Chondrocyte (in vitro differentiated cells): ENCODE measurements around the gene KCNK3. TPM values are rescaled to one million over a fixed set of nuclear protein-coding genes. Genes with fewer than 3 reads are reported as not detected.
A peak's percentile ranks its signal among the peaks of the same experiment; 100 is the strongest.

ENCODE experiments used
- DNase-seq: peaks from one replicate; pipeline ENCODE4 v3.0.0; 2021; ENCODE audit warnings: mixed read lengths, low spot score
- H3K27ac Mint-ChIP-seq: one replicate; pipeline ENCODE4 v1.8.0; 2021; ENCODE audit warnings: mild to moderate bottlenecking, moderate library complexity, mixed read lengths; ENCODE audit not compliant: unreplicated experiment
- H3K27me3 Mint-ChIP-seq: 2 replicates; pipeline ENCODE4 v1.8.0; 2021; ENCODE audit warnings: low read depth, mixed read lengths
- H3K36me3 Mint-ChIP-seq: 2 replicates; pipeline ENCODE4 v1.8.0; 2021; ENCODE audit warnings: low read depth, mixed read lengths
- H3K4me1 Mint-ChIP-seq: 2 replicates; pipeline ENCODE4 v1.8.0; 2021; ENCODE audit warnings: low read depth, mild to moderate bottlenecking, mixed read lengths
- H3K4me3 Mint-ChIP-seq: one replicate; pipeline ENCODE4 v1.8.0; 2021; ENCODE audit warnings: mild to moderate bottlenecking, moderate library complexity, mixed read lengths; ENCODE audit not compliant: unreplicated experiment
- H3K9me3 Mint-ChIP-seq: 2 replicates; pipeline ENCODE4 v1.8.0; 2021; ENCODE audit warnings: low read depth, mixed read lengths
- total RNA-seq: library from RNA; stranded (reverse); gene quantifications from 3 replicates; pipeline ENCODE4 v1.2.1, GENCODE V29; 2021
- TF ChIP-seq, protein P1 (sequence below): fragments of 200-600 bp; sonication (generic); IDR thresholded peaks from 2 replicates; pipeline ENCODE4 v1.5.0; 2021; ENCODE audit warnings: antibody characterized with exemption, mild to moderate bottlenecking, moderate library complexity

The KCNK3 gene
- total RNA-seq, 1 donor from 2014 or later: 2.9 TPM

- Mint-ChIP-seq H3K4me1 (peaks cover 16% of the 10 kb centered on the region), H3K9me3 (no peaks in the 10 kb centered on the region), H3K4me3 (no peak overlapping the region), H3K36me3 (no peaks in the 10 kb centered on the region), H3K27ac (no peak overlapping the region), H3K27me3 (peaks cover 44% of the 10 kb centered on the region)
- TF ChIP-seq, protein P1, sequence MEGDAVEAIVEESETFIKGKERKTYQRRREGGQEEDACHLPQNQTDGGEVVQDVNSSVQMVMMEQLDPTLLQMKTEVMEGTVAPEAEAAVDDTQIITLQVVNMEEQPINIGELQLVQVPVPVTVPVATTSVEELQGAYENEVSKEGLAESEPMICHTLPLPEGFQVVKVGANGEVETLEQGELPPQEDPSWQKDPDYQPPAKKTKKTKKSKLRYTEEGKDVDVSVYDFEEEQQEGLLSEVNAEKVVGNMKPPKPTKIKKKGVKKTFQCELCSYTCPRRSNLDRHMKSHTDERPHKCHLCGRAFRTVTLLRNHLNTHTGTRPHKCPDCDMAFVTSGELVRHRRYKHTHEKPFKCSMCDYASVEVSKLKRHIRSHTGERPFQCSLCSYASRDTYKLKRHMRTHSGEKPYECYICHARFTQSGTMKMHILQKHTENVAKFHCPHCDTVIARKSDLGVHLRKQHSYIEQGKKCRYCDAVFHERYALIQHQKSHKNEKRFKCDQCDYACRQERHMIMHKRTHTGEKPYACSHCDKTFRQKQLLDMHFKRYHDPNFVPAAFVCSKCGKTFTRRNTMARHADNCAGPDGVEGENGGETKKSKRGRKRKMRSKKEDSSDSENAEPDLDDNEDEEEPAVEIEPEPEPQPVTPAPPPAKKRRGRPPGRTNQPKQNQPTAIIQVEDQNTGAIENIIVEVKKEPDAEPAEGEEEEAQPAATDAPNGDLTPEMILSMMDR: no peak
- DNase-seq: peak; percentile 37
These were observed 44.5 kb upstream of the KCNK3 start for GRCh38 chr2:26647981-26648380.

- Mint-ChIP-seq H3K27ac (no peak overlapping the region), H3K4me3 (no peak overlapping the region), H3K36me3 (no peaks in the 10 kb centered on the region), H3K4me1 (peaks cover 16% of the 10 kb centered on the region), H3K9me3 (no peaks in the 10 kb centered on the region), H3K27me3 (peaks cover 42% of the 10 kb centered on the region)
- DNase-seq: peak; percentile 33
- TF ChIP-seq, protein P1: no peak
These were observed 44.0 kb upstream of the KCNK3 start for GRCh38 chr2:26648516-26648915.

- Mint-ChIP-seq H3K9me3 (no peaks in the 10 kb centered on the region), H3K27me3 (peaks cover 36% of the 10 kb centered on the region), H3K4me3 (no peak overlapping the region), H3K4me1 (peaks cover 16% of the 10 kb centered on the region), H3K27ac (no peak overlapping the region), H3K36me3 (no peaks in the 10 kb centered on the region)
- DNase-seq: peak; percentile 44
- TF ChIP-seq, protein P1: no peak
These were observed 43.2 kb upstream of the KCNK3 start for GRCh38 chr2:26649322-26649721.

- Mint-ChIP-seq H3K27me3 (peaks cover 30% of the 10 kb centered on the region), H3K27ac (no peak overlapping the region), H3K4me3 (no peak overlapping the region), H3K36me3 (no peaks in the 10 kb centered on the region), H3K9me3 (no peaks in the 10 kb centered on the region), H3K4me1 (peaks cover 16% of the 10 kb centered on the region)
- TF ChIP-seq, protein P1: no peak
- peak; percentile 43 for DNase-seq
These were observed 42.4 kb upstream of the KCNK3 start for GRCh38 chr2:26649992-26650712.

DNA sequence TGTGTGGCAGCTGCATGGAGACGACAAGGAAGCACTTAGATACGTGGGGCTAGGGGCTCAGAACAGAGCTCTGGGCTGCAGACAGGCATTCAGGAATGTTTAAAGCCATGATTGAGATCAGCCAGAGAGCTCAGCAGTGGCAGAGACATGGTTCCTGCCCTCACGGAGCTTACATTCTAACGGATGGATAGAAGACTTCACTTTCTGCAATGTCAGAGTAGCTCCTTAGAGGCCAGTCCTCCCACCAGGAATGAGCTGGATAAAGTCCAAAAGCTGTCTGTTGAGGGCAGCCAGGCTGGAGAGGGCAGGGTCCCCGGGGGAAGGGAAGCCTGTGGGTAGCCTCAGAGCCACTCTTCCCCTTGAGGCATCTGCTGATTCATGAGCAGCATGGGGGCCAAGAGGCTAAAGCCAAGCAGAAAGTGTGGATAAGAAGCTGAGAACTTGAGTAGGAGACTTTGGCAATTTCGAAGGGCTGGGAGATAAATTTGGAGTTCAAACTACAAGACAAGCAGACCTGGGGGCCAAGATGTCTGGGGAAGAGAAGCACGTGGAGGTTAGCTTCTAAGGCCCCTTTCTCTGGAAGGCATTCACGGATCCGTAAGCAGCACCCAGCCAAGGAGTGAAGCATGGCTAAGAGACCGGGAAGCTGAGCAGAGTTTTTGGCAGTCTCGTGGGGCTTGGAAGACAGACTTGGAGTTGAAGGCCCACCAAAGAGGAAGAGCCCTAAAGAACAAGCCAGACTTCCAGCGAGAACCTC lies 41.6 kb upstream of the KCNK3 start:
- peaks cover 16% of the 10 kb centered on the region for H3K4me1 Mint-ChIP-seq
- H3K4me3 Mint-ChIP-seq: no peak overlapping the region
- no peak overlapping the region for H3K27ac Mint-ChIP-seq

More for the DNA sequence above, 41.6 kb upstream of the KCNK3 start:
- H3K27me3 Mint-ChIP-seq: peaks cover 22% of the 10 kb centered on the region
- H3K9me3 Mint-ChIP-seq: no peaks in the 10 kb centered on the region
- TF ChIP-seq, protein P1: no peak
- DNase-seq: peak; percentile 22
- no peaks in the 10 kb centered on the region for H3K36me3 Mint-ChIP-seq
